Measurements from ENCODE around the gene CASP6.

Gene CASP6

DNA sequence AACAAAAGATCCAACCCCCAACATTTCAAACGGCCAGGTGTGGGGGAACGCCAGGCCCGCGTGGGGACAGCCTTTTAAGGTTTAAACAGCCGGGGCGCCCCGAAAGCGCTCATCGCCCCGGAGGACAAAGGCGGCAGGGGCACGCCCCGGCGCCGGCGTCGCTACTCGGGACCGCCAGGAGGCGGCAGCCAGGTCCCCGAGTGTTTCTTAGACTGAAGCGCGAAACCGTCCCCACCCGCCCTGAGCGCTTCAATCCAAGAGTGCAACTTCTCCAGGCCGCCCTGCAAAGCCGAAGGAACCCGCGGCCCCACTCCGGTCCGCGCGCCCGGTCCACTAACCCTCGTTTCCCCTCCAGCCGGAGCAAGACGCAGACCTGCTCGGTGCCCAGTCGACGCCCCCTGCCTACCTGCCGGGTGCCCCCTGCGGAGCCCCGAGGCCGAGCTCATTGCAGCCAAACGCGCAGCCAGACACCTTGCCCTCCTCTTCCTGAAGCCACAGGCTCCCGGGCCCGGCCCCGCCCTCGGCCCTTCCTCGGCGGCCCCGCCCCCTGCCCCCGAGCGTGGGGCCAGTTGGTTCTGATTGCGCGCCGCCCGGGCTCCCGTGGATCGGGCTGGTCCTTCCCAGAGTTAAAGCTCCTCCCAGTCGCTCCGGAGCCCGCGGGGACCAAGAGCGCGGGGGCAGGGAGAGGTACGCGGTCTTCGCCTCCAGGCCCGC lies at the start of gene CASP6:
TSS of gene CASP6 (minus strand) at position 496 of the 714 bp plus-strand sequence. CDS start at position 446, 50 bp downstream.
- peak within 1 kb of the TSS; percentile 81 for H3K4me3 ChIP-seq (ENCODE audit: low read depth, low read length)
- TF ChIP-seq, protein P1, sequence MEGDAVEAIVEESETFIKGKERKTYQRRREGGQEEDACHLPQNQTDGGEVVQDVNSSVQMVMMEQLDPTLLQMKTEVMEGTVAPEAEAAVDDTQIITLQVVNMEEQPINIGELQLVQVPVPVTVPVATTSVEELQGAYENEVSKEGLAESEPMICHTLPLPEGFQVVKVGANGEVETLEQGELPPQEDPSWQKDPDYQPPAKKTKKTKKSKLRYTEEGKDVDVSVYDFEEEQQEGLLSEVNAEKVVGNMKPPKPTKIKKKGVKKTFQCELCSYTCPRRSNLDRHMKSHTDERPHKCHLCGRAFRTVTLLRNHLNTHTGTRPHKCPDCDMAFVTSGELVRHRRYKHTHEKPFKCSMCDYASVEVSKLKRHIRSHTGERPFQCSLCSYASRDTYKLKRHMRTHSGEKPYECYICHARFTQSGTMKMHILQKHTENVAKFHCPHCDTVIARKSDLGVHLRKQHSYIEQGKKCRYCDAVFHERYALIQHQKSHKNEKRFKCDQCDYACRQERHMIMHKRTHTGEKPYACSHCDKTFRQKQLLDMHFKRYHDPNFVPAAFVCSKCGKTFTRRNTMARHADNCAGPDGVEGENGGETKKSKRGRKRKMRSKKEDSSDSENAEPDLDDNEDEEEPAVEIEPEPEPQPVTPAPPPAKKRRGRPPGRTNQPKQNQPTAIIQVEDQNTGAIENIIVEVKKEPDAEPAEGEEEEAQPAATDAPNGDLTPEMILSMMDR (IDR thresholded peaks at IDR 0.05; ENCODE audit: low read depth, low read length), result peak; percentile 66

- no peak overlapping the region for H3K4me3 ChIP-seq (ENCODE audit: low read depth, low read length)
- TF ChIP-seq, protein P1 (IDR thresholded peaks at IDR 0.05; ENCODE audit: low read depth, low read length), result no peak
Measured at GRCh38 chr4:109752525-109752924, 49.3 kb upstream of the CASP6 start.

DNA sequence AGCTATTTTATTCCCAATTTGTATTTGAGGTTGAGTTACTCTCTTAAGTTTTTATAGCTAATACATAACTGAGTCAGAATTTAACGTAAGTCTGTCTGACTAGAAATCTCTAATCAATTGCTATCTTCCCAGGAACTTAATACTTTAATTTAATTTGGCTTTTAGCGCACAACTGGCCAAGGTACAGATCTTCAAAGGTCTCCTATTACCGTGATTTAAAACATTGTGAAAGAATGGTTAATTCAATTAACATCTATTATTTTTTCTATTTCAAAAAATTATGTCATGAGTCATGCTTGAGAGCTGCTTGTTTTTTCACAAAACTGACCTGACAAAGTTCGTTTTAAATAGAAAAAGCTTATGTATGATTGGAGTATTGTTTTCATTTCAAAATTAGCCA lies 48.6 kb upstream of the CASP6 start:
- no peak overlapping the region for H3K4me3 ChIP-seq (ENCODE audit: low read depth, low read length)
- TF ChIP-seq, protein P1 (IDR thresholded peaks at IDR 0.05; ENCODE audit: low read depth, low read length), result no peak

GRCh38 chr4:109750652-109751244 lies 47.5 kb upstream of the CASP6 start:
- no peak overlapping the region for H3K4me3 ChIP-seq (ENCODE audit: low read depth, low read length)
- TF ChIP-seq, protein P1 (IDR thresholded peaks at IDR 0.05; ENCODE audit: low read depth, low read length), result no peak

DNA sequence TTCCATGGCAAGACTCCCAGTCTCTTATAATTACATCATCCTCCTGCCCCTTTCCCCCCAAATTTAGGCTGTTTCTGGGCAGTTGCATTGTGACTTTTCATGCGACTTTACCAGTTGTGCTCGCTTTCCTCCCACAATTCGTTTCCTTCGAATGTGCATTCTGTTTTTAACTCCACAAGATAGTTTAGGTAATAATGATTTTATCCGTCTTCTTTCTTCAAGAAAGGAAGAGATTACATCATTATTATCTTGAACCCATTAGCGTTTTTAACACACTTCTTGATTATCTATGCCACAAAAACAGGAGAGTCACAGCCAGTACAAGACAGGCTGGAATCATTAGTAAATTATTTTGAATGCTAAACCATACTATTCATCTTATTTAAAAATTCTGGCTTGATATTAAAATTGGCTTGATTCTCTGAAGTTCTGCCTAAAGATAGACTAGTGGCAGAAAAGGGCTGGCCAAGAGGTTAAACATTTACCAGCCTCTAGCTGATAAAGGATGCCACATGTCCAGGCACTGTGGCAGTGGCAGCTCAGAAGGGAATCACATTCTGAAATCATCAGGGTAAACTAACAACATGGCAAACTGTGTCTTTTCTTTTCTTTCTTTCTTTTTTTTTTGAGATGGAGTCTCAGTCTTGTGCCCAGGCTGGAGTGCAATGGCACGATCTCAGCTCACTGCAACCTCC lies 46.3 kb upstream of the CASP6 start:
- TF ChIP-seq, protein P1 (IDR thresholded peaks at IDR 0.05; ENCODE audit: low read depth, low read length), result no peak
- no peak overlapping the region for H3K4me3 ChIP-seq (ENCODE audit: low read depth, low read length)

GRCh38 chr4:109748114-109748513 lies 44.9 kb upstream of the CASP6 start:
- H3K4me3 ChIP-seq (ENCODE audit: low read depth, low read length), result no peak overlapping the region
- TF ChIP-seq, protein P1 (IDR thresholded peaks at IDR 0.05; ENCODE audit: low read depth, low read length), result no peak

DNA sequence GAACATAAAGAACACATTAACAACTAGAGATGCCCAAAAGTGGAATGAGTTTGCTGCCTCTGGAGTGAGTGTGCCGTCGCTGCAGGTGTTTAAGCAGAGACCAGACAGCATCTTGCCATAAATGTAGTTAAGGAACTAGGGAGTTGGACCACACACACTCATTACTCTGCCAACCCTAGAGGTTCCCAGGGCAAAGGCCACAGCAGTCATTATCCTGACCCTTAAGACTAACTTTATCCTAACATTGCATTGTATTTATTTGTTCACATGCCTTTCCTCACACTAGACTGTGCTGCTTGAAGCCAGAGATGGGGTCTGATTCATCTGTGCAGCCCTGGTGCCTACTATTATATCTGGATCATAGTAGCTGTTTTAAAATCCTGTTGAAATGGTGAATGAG lies 43.5 kb upstream of the CASP6 start:
- TF ChIP-seq, protein P1 (IDR thresholded peaks at IDR 0.05; ENCODE audit: low read depth, low read length), result no peak
- H3K4me3 ChIP-seq (ENCODE audit: low read depth, low read length), result no peak overlapping the region
